Adrenal gland (tissue), 5 donors: ENCODE measurements around the gene PAX5.

Experiments
- POLR2A ChIP-seq, 2 donors: fragments of 450-650 bp; IDR thresholded peaks; one replicate each; pipeline ENCODE4 v1.6.1; 2017; ENCODE audit warnings: antibody characterized with exemption in 2 of 2, mild to moderate bottlenecking in 2 of 2, moderate library complexity in 1 of 2
- TF ChIP-seq, protein P1 (sequence below), 6 experiments: fragments of 450-650 bp in 4 of 6; fragments of 200-600 bp in 2 of 6; sonication (generic) in 1 of 6; IDR thresholded peaks; 1 replicate in 5 of 6; 2 replicates in 1 of 6; pipeline versions ENCODE4 v1.5.1 to v1.8.0; 2016 to 2021; ENCODE audit warnings: antibody characterized with exemption in 6 of 6, mild to moderate bottlenecking in 2 of 6, moderate library complexity in 1 of 6
- donor health status: DM: no; HTN: no; CAD: no.

DNA sequence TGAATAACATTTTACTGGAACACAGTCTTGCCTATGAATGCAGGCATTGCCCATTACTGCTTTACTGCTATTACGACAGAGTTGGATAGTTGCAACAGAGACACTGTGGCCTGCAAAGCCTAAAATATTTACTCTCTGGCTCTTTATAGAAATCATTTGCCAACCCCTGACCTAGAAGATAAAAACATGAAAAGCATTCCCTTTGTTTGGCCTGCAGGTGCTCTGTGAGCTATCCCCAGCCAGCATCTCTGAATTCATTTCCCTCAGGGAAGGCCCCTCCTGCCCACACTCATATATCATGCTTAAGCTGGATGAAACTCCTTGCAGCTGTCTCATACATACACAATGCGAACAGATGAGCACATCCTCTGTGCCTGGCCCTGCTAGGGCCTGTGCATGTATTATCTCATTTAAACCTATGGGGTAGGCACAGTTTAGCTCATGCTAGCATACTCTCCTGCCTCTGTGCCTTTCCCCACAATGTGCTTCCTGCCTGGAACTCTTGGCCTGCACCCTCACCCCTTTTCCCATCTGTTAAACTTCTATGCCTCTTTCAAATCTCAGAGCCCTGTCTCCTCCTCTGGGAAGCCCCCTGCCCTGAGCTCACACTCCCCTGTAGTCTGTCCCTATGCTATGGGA is 193.1 kb downstream of the PAX5 start:
- TF ChIP-seq, protein P1, sequence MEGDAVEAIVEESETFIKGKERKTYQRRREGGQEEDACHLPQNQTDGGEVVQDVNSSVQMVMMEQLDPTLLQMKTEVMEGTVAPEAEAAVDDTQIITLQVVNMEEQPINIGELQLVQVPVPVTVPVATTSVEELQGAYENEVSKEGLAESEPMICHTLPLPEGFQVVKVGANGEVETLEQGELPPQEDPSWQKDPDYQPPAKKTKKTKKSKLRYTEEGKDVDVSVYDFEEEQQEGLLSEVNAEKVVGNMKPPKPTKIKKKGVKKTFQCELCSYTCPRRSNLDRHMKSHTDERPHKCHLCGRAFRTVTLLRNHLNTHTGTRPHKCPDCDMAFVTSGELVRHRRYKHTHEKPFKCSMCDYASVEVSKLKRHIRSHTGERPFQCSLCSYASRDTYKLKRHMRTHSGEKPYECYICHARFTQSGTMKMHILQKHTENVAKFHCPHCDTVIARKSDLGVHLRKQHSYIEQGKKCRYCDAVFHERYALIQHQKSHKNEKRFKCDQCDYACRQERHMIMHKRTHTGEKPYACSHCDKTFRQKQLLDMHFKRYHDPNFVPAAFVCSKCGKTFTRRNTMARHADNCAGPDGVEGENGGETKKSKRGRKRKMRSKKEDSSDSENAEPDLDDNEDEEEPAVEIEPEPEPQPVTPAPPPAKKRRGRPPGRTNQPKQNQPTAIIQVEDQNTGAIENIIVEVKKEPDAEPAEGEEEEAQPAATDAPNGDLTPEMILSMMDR (IDR thresholded peaks at IDR 0.05), result no peak
- TF ChIP-seq POLR2A (IDR thresholded peaks at IDR 0.05), result no peak
